ENCODE measurements around the gene GPATCH11.

GPATCH11 gene

DNA sequence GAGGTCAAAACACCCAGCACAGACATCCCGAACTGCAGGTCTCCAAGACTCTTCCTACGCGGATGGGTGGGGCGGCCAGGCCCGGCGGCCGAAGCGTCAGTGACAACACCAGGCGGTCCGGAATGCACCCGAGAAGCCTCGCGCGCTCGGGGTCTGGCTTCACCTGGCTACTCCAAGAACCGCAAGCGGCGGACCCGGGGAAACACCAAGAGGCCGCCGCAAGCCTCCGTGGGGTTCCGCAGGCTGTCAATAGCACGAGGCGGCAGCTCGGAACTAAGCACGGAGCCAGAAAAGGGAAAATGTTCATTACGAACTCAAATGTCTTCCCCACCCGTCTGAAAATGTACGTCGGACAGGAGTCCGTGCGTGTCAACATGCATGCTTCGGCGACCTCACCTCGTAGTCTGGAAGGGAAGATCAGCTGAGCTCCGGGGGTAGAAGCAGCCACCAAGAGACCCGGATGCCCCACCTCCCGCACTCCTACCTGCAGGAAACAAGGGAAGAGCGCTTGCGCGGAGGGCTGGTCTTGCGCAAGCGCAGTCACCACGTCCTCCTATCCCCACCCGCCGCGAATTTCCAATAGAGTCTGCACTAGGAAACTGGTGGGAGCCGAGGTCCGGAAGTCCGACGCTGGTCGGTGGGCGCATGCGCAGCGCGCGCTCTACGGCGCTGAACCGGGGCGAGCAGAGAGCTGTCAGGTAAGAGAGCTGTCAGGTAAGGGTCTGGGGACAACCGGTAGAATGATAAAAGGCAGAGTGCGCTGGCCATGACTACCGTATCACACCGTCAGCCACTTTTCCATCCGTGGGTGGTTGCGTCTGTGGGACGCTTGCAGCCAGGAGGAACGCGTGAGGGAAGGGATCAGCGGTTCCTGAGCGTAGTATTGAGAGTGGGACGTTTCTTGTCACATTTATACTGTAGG lies at the start of gene GPATCH11, which contains the start of gene HEATR5B:
TSS of gene GPATCH11 (plus strand) at position 646 of the 922 bp plus-strand sequence. CDS start 3,864 bp downstream, outside the sequence.
TSS of gene HEATR5B (minus strand) at position 500 of the 922 bp plus-strand sequence. CDS start 958 bp downstream, outside the sequence.
- H3K9me3 Mint-ChIP-seq: no peaks in the 10 kb centered on the region
- H3K4me3 Mint-ChIP-seq: no peak within 1 kb of the TSS
- no peaks in the 10 kb centered on the region for H3K27me3 Mint-ChIP-seq
- peaks cover 18% of the 10 kb centered on the region for H3K4me1 Mint-ChIP-seq
- H3K36me3 Mint-ChIP-seq: peaks cover 48% of the 10 kb centered on the region
- no peak within 1 kb of the TSS for H3K27ac Mint-ChIP-seq
- ATAC-seq: peak; percentile 94

DNA sequence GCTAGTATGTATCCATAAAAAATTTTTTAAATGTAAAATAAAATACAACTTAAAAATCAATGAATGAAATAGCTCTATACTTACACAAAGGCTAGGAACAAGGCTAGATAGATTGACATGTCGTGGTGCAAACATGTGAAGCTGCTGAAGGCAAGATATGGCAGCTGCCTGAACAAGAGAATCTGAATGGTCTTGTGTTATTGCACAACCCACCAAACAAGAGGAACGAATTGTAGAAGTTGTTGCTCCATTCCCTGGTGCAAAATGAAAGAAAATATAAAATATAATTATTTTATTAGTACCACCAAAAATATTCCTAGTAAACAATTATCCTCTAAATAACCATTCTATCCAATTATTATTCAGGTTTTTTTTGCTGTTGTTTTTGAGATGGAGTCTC lies 46.5 kb upstream of the GPATCH11 start:
- H3K9me3 Mint-ChIP-seq: no peaks in the 10 kb centered on the region
- peaks cover 25% of the 10 kb centered on the region for H3K36me3 Mint-ChIP-seq
- ATAC-seq: no peak
- no peak overlapping the region for H3K27ac Mint-ChIP-seq
- no peaks in the 10 kb centered on the region for H3K4me1 Mint-ChIP-seq
- no peak overlapping the region for H3K4me3 Mint-ChIP-seq
- no peaks in the 10 kb centered on the region for H3K27me3 Mint-ChIP-seq

DNA sequence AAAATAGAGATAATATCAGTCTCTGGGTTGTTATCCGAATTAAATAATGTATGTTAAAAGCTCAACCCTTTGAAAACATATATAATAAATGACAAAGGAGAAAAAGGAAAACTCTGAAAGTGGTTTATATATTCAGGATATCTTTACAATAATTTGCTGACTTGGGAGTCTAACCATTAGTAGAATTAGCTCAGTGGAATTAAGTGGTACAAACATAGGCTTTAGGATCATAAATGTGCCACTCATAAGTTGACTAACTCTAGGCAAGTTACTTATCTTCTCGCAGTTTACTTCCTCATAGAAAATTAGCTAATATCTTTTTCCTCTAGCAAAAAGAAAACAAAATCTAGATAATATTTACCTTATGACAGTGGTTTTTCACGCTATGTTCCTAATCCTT lies 44.7 kb upstream of the GPATCH11 start:
- Mint-ChIP-seq H3K27ac (no peak overlapping the region), H3K36me3 (peaks cover 32% of the 10 kb centered on the region), H3K4me1 (no peaks in the 10 kb centered on the region), H3K27me3 (no peaks in the 10 kb centered on the region), H3K4me3 (no peak overlapping the region), H3K9me3 (no peaks in the 10 kb centered on the region)
- no peak for ATAC-seq

DNA sequence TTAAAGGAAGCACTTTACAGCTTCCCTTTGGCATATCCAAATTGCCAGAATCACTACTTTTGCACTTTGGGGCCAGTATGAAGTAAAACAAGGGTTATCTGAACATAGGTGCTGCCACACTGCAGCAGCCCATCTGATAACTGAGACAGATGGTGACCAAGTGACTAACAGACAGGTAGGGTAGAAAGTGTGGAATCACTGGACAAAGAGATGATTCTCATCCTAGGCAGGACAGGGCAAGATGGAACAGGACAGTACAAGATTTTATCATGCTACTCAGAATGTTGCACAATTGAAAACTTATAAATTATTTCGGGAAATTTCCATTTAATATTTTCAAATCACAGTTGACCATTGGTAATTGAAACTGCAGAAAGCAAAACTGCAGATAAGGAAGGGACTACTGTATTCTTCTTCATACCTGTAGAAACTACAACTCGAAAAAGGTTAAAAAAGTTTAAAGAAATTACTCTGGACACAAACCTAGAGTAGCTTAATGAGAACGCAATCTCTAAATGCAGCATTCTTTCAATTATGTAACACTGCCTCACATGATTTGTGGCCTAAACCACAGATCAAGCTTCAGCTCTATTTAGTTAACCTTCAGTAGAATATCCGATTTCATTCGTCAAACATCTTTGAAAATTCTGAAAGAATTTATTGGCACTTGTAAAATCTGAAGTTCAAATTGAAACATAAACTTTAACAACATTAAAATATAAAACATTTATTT lies 31.6 kb upstream of the GPATCH11 start:
- no peaks in the 10 kb centered on the region for H3K4me1 Mint-ChIP-seq
- H3K27ac Mint-ChIP-seq: no peak overlapping the region
- no peak for ATAC-seq
- H3K9me3 Mint-ChIP-seq: no peaks in the 10 kb centered on the region
- H3K36me3 Mint-ChIP-seq: peaks cover 43% of the 10 kb centered on the region
- H3K27me3 Mint-ChIP-seq: no peaks in the 10 kb centered on the region
- H3K4me3 Mint-ChIP-seq: no peak overlapping the region

DNA sequence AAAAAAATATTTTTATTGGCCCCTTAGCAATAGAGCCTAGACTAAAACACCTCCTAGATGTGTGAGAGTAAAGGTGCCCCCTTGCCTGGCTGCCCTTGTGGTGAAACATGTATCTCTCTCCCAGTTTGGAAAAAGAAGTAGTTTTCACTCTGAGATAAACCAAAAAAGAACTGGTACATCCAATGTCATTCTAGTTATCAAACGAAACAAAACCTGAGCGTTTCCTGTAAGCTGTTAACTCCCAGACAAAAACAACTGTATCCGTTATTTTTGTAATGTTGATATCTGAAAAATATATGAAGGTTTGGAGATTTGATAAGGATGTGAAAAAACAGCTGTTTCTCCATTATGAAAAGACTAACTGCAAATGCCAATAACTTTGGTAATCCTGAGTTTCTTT lies 24.5 kb upstream of the GPATCH11 start:
- Mint-ChIP-seq H3K9me3 (no peaks in the 10 kb centered on the region), H3K36me3 (peaks cover 32% of the 10 kb centered on the region), H3K4me1 (no peaks in the 10 kb centered on the region), H3K4me3 (no peak overlapping the region), H3K27me3 (no peaks in the 10 kb centered on the region), H3K27ac (no peak overlapping the region)
- no peak for ATAC-seq

DNA sequence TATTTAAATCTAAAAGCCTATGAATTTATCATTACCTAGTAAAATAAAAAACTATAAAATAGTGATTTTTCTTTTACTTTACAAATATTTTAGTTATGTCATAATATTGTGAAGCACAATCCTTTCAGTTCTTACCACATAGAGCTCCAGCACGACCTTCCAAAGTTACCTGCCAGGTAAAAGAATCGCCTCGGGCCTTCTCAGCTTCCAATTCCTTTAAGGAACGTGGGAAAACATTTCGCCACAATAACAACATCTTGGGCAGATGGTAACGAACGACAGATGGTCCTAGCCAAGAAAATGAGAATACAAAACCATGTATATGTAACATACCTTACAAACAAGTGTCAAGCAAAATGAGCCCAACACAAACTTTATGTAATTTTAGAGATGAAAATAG lies 23.9 kb upstream of the GPATCH11 start:
- Mint-ChIP-seq H3K9me3 (no peaks in the 10 kb centered on the region), H3K4me3 (no peak overlapping the region), H3K36me3 (peaks cover 32% of the 10 kb centered on the region), H3K27me3 (no peaks in the 10 kb centered on the region), H3K27ac (no peak overlapping the region), H3K4me1 (no peaks in the 10 kb centered on the region)
- ATAC-seq: no peak

DNA sequence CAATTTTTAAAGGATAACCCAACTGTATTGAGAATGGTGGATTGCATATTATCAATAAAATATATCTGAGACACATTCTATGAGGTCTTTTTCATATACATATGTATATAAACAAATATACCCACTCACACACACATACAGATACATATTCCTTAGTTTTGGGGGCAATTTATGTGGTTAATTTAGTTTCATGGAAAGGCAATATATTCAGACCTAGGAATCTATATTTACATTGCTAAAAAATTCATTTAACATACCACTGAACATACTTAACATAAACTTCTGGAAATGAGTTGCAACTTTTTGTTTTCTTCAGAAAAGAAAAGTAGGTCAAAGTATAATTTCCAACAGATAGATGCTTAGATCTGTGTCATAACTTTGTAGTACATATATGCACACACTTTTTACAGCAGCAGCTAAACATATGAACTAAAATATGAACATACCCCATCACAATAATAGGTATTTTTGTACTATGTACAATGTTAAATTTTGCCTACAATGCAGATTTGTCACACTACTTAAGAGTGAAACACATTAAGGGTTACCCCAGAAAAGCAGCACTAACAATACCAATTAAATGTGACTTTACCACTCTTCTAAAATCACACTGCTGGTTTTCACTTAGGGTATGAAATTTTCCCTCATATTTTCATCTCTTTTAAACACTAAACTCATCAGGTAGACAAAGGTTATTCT lies 23.2 kb upstream of the GPATCH11 start:
- H3K9me3 Mint-ChIP-seq: no peaks in the 10 kb centered on the region
- H3K27me3 Mint-ChIP-seq: no peaks in the 10 kb centered on the region
- H3K36me3 Mint-ChIP-seq: peaks cover 32% of the 10 kb centered on the region
- H3K4me1 Mint-ChIP-seq: no peaks in the 10 kb centered on the region
- no peak for ATAC-seq
- no peak overlapping the region for H3K27ac Mint-ChIP-seq
- no peak overlapping the region for H3K4me3 Mint-ChIP-seq

DNA sequence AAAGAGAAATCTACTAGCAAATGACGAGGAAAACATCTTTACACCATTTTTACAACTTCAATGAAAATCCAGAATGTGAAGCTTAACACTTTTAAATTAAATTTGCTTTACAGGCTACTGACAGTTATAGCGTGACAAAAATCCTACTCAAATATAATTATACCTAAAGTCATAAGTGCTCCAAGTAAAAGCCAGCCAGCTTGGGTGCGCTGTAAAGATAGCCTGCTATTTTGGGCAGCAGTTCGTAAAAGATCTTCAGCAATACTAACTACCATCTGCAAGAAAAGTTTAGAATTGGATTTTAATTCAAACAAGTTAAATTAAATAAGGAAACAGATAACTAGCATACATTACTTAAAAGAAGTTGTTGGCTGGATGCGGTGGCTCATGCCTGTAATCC lies 22.5 kb upstream of the GPATCH11 start:
- Mint-ChIP-seq H3K36me3 (peaks cover 26% of the 10 kb centered on the region), H3K4me3 (no peak overlapping the region), H3K9me3 (no peaks in the 10 kb centered on the region), H3K4me1 (no peaks in the 10 kb centered on the region), H3K27ac (no peak overlapping the region), H3K27me3 (no peaks in the 10 kb centered on the region)
- no peak for ATAC-seq

DNA sequence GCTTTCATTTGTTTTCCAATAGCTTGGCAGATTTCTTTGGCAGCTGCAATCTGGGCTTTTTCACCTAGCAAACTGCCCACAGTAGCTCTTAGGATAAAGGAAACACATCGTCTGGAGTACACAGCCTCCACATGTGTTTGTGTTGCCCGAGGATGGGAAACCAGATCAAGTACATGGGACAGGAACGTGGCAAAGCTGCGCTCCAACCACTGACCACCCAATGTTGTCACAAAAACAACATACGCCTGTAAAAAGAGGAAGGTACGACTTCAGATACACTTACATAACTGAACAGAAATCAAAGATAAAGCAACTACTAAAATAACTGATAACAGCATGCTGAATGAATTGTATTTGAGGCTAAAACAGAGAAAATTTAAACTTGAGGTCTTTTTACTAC lies 15.6 kb upstream of the GPATCH11 start:
- Mint-ChIP-seq H3K4me3 (no peak overlapping the region), H3K36me3 (peaks cover 30% of the 10 kb centered on the region), H3K27ac (no peak overlapping the region), H3K27me3 (no peaks in the 10 kb centered on the region), H3K4me1 (peaks cover 16% of the 10 kb centered on the region), H3K9me3 (peaks cover under 1% of the 10 kb centered on the region)
- no peak for ATAC-seq

DNA sequence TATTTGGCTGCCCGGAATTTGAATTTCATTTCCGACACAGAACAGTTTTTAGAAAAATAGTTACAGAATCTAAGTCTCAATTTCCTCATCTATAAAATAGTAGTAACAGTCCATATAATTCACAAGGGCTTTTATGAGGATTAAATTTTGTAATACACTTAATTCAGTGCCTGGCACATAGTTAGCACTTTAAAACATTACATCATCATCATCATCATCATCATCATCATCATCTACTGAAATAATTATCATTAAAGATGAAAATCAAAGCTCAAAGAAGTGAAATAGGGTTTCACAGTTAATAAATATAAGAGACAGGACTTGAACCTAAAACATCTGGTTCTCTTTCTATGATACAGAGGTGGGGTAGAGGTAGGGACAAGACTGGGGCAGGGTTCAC lies 13.4 kb upstream of the GPATCH11 start:
- H3K9me3 Mint-ChIP-seq: peaks cover 2% of the 10 kb centered on the region
- no peak for ATAC-seq
- no peak overlapping the region for H3K27ac Mint-ChIP-seq
- H3K27me3 Mint-ChIP-seq: no peaks in the 10 kb centered on the region
- peaks cover 20% of the 10 kb centered on the region for H3K4me1 Mint-ChIP-seq
- no peak overlapping the region for H3K4me3 Mint-ChIP-seq
- H3K36me3 Mint-ChIP-seq: peaks cover 47% of the 10 kb centered on the region

DNA sequence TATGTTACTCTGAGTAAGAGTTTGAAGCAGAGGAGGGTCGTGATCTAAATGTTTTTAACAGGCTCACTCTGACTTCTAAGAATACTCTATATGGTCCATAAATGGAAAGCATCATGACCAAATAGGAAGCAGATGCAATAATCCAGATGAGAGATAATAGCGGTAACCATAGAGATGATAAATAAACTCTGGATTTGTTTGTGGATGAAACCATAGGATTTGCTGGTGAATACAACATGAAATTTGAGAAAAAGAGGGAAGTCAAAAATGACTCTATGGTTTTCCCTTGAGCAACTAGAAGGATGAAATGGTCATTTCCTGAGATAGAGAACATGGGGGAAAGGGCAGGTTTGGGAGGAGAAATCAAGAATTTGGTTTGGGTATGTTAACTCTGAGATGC lies 4.1 kb upstream of the GPATCH11 start:
- peaks cover 55% of the 10 kb centered on the region for H3K36me3 Mint-ChIP-seq
- ATAC-seq: no peak
- H3K4me1 Mint-ChIP-seq: peaks cover 13% of the 10 kb centered on the region
- no peaks in the 10 kb centered on the region for H3K27me3 Mint-ChIP-seq
- no peaks in the 10 kb centered on the region for H3K9me3 Mint-ChIP-seq
- H3K27ac Mint-ChIP-seq: peak overlapping the region; percentile 84
- peak overlapping the region; percentile 45 for H3K4me3 Mint-ChIP-seq

DNA sequence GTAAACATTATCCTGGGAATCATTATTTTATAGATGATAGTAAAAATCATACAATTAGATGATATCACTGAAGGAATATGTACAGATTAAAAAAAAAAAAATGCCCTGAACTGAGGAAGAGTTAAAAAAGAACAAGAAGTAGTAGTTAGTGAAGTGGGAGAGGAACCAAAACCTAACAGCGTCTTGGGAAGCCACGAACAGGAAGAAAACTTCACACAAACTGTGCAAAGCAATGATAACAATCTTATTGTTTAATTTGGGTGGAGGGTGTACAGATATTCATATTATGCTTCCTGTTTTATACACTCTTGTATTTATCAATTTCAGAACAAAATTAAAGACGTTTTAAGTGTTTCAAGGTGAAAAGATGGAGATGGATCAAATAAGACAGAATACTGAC lies 3.6 kb upstream of the GPATCH11 start:
- H3K36me3 Mint-ChIP-seq: peaks cover 54% of the 10 kb centered on the region
- peaks cover 13% of the 10 kb centered on the region for H3K4me1 Mint-ChIP-seq
- no peaks in the 10 kb centered on the region for H3K27me3 Mint-ChIP-seq

DNA sequence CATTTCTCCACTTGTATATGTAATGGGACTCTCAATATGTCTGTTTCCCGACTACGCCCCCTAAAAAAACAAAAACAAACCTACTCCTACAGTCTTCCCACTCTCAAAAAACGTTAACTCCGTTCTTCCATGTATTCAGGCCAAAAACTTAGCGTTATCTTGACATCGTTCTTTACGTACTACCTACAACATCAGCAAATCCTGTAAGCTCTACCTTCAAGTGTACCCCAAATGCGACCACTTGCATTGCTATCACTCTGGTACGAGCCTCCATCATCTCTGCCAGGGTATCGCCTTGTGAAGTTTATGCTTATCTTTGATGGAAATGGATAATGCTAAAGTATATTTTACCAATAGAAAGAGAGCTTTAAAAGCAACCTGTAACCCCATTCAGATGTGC lies 479 bp downstream of the GPATCH11 start:
- no peak for ATAC-seq
- H3K27me3 Mint-ChIP-seq: no peaks in the 10 kb centered on the region
- no peak overlapping the region for H3K4me3 Mint-ChIP-seq
- no peaks in the 10 kb centered on the region for H3K9me3 Mint-ChIP-seq
- peaks cover 25% of the 10 kb centered on the region for H3K4me1 Mint-ChIP-seq
- no peak overlapping the region for H3K27ac Mint-ChIP-seq
- H3K36me3 Mint-ChIP-seq: peaks cover 52% of the 10 kb centered on the region

More for the DNA sequence above, 3.6 kb upstream of the GPATCH11 start:
- no peak for ATAC-seq
- H3K9me3 Mint-ChIP-seq: no peaks in the 10 kb centered on the region
- H3K27ac Mint-ChIP-seq: peak overlapping the region; percentile 84
- peak overlapping the region; percentile 45 for H3K4me3 Mint-ChIP-seq

DNA sequence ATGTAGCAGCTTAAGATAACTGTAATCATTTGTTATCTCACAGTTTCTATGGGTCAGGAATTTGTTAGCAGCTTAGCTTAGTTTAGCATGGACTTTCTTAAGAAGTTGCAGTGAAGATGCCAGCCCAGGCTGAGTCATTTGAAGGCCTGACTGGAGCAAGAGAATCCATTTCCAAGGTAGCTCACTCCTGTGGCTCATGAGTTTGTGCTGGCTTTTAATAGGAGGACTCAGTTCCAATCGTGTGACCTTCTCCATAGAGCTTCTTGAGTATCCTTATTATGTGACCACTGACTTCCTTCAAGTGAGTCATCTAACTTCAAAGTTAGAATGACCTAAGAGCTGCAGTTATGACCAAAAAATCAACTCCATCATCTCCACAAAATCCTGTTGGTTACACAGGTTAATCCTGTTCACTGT lies 1.4 kb downstream of the GPATCH11 start:
- peaks cover 30% of the 10 kb centered on the region for H3K4me1 Mint-ChIP-seq
- H3K9me3 Mint-ChIP-seq: no peaks in the 10 kb centered on the region
- no peak overlapping the region for H3K4me3 Mint-ChIP-seq
- no peaks in the 10 kb centered on the region for H3K27me3 Mint-ChIP-seq
- peaks cover 46% of the 10 kb centered on the region for H3K36me3 Mint-ChIP-seq
- ATAC-seq: no peak
- H3K27ac Mint-ChIP-seq: no peak overlapping the region

DNA sequence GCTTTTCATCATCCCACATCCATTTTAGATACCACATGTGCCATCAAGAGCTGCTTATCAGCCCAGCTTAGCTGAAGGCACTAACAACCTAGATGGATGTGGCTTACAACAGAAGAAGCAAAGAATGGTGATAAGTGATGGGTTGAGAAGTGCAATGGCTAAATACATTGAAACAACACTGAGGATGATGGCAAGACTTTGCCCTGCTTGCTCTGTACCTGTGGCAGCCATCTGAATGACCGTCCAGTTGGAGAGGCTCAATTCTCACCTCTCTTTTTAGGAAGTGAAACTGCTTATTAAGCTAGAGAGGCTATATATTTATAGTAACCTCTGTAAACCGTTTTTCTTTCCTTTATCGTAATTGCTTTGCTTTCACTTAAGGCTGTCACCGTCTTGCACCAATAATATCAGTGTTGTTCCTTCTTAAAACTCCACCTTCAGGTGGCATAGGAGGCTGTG lies 5.7 kb downstream of the GPATCH11 start:
- H3K9me3 Mint-ChIP-seq: no peaks in the 10 kb centered on the region
- H3K4me3 Mint-ChIP-seq: peak overlapping the region; percentile 39
- H3K4me1 Mint-ChIP-seq: peaks cover 50% of the 10 kb centered on the region
- H3K36me3 Mint-ChIP-seq: peaks cover 41% of the 10 kb centered on the region
- peak; percentile 94 for ATAC-seq
- no peaks in the 10 kb centered on the region for H3K27me3 Mint-ChIP-seq
- peak overlapping the region; percentile 2 for H3K27ac Mint-ChIP-seq

Measured in stimulated activated memory B cell treated with anti-CD40 and anti-IgM and Interleukin-4, amounts not matched to agents 10 μg/mL and 1 μg/mL and 100 μg/mL, for 72 hours (primary cell).